MM.1S (cell line): Measurements from ENCODE around the gene WDFY4.

Experiments
- DNase-seq: peaks from one replicate; pipeline ENCODE4 v3.0.0-alpha.2; 2015
- H2AFZ ChIP-seq: fragments of 300-600 bp; sonication (generic); 2 replicates; pipeline ENCODE4 v1.6.0; 2016; ENCODE audit warnings: antibody characterized with exemption, low read length
- H3F3A ChIP-seq: fragments of 300-600 bp; sonication (generic); 2 replicates; pipeline ENCODE4 v1.6.1; 2016; ENCODE audit warnings: mild to moderate bottlenecking, antibody characterized with exemption, low read length, moderate library complexity, mixed read lengths; ENCODE audit not compliant: insufficient read depth
- H3K27ac ChIP-seq: fragments of 300-600 bp; sonication (generic); 2 replicates; pipeline ENCODE4 v1.5.1; 2016; ENCODE audit warnings: mild to moderate bottlenecking, low read length
- H3K27me3 ChIP-seq: fragments of 300-600 bp; sonication (generic); replicated peaks from 2 replicates; pipeline ENCODE4 v1.6.0; 2016; ENCODE audit warnings: low read length; ENCODE audit not compliant: insufficient read depth
- H3K36me3 ChIP-seq: fragments of 300-600 bp; sonication (generic); replicated peaks from 2 replicates; pipeline ENCODE4 v1.6.1; 2016; ENCODE audit warnings: mild to moderate bottlenecking, low read length, mixed read lengths; ENCODE audit not compliant: insufficient read depth
- H3K4me1 ChIP-seq: fragments of 300-600 bp; sonication (generic); 2 replicates; pipeline ENCODE4 v1.6.1; 2016; ENCODE audit warnings: low read length, mixed read lengths
- H3K4me2 ChIP-seq: fragments of 300-600 bp; sonication (generic); 2 replicates; pipeline ENCODE4 v1.6.0; 2016; ENCODE audit warnings: low read depth, low read length
- H3K4me3 ChIP-seq: fragments of 300-600 bp; sonication (generic); 2 replicates; pipeline ENCODE4 v1.5.1; 2016; ENCODE audit warnings: low read length, mixed read lengths
- H3K79me2 ChIP-seq: fragments of 300-600 bp; sonication (generic); 2 replicates; pipeline ENCODE4 v1.6.1; 2016; ENCODE audit warnings: mixed run types, low read length, mixed read lengths
- H3K9ac ChIP-seq: fragments of 300-600 bp; sonication (generic); 2 replicates; pipeline ENCODE4 v1.6.1; 2016; ENCODE audit warnings: low read length, mixed read lengths
- H3K9me2 ChIP-seq: fragments of 300-600 bp; sonication (generic); replicated peaks from 2 replicates; pipeline ENCODE4 v1.6.1; 2016; ENCODE audit warnings: mild to moderate bottlenecking, low read length, mixed read lengths; ENCODE audit not compliant: insufficient read depth
- H3K9me3 ChIP-seq: fragments of 300-600 bp; sonication (generic); replicated peaks from 2 replicates; pipeline ENCODE4 v1.6.1; 2016; ENCODE audit warnings: mild to moderate bottlenecking, low read length, mixed read lengths; ENCODE audit not compliant: insufficient read depth
- H4K20me1 ChIP-seq: fragments of 300-600 bp; sonication (generic); 2 replicates; pipeline ENCODE4 v1.6.1; 2016; ENCODE audit warnings: mild to moderate bottlenecking, low read length, moderate library complexity, mixed read lengths; ENCODE audit not compliant: insufficient read depth
- CTCF ChIP-seq: fragments of 300-600 bp; sonication (generic); IDR thresholded peaks from 2 replicates; pipeline ENCODE4 v1.5.1; 2016; ENCODE audit warnings: antibody characterized with exemption, low read length, mixed read lengths
- EZH2 ChIP-seq: fragments of 300-600 bp; sonication (generic); optimal IDR thresholded peaks from 2 replicates; pipeline ENCODE3; 2017; ENCODE audit warnings: low read depth, mild to moderate bottlenecking, antibody characterized with exemption, low read length, mixed read lengths
- EZH2phosphoT487 ChIP-seq: fragments of 300-600 bp; sonication (generic); IDR thresholded peaks from 2 replicates; pipeline ENCODE4 v1.6.1; 2018; ENCODE audit warnings: antibody characterized with exemption, low read length

The WDFY4 gene

GRCh38 chr10:48983648-48984351 lies 299.1 kb downstream of the WDFY4 start:
- TF ChIP-seq EZH2 (no peak), EZH2phosphoT487 (no peak), CTCF (no peak)
- H3K4me3 ChIP-seq, result no peak overlapping the region
- no peaks in the 10 kb centered on the region for H3K79me2 ChIP-seq
- H3K9ac ChIP-seq, result no peak overlapping the region
- no peak overlapping the region for H3K27ac ChIP-seq
- H3K4me1 ChIP-seq, result no peaks in the 10 kb centered on the region
- H3K4me2 ChIP-seq, result no peak overlapping the region
- H3F3A ChIP-seq, result no peaks in the 10 kb centered on the region
- no peaks in the 10 kb centered on the region for H3K9me2 ChIP-seq
- no peak overlapping the region; the same call in 1 of the 2 replicates for H2AFZ ChIP-seq
- no peaks in the 10 kb centered on the region for H3K9me3 ChIP-seq
- H3K36me3 ChIP-seq, result no peaks in the 10 kb centered on the region
- no peak for DNase-seq
- H3K27me3 ChIP-seq, result no peaks in the 10 kb centered on the region
- no peaks in the 10 kb centered on the region for H4K20me1 ChIP-seq

- TF ChIP-seq CTCF, result no peak
- DNase-seq, result no peak
- Histone ChIP-seq H3K4me3 (no peak overlapping the region), H3K9ac (no peak overlapping the region), H3K27ac (no peak overlapping the region), H3K36me3 (no peaks in the 10 kb centered on the region), H2AFZ (no peak overlapping the region), H3K9me3 (no peaks in the 10 kb centered on the region), H3K9me2 (no peaks in the 10 kb centered on the region), H3F3A (no peaks in the 10 kb centered on the region), H4K20me1 (no peaks in the 10 kb centered on the region), H3K79me2 (no peaks in the 10 kb centered on the region), H3K27me3 (no peaks in the 10 kb centered on the region), H3K4me1 (no peaks in the 10 kb centered on the region), H3K4me2 (no peak overlapping the region)
Observed at GRCh38 chr10:48985621-48986158, 301.0 kb downstream of the WDFY4 start.

GRCh38 chr10:48990226-48990625 lies 305.6 kb downstream of the WDFY4 start:
- no peak overlapping the region for H3K27ac ChIP-seq
- H3K9ac ChIP-seq, result no peak overlapping the region
- H3K9me2 ChIP-seq, result no peaks in the 10 kb centered on the region
- H3K27me3 ChIP-seq, result no peaks in the 10 kb centered on the region
- H3K4me2 ChIP-seq, result no peak overlapping the region
- TF ChIP-seq EZH2phosphoT487 (no peak), EZH2 (no peak), CTCF (no peak)
- H4K20me1 ChIP-seq, result no peaks in the 10 kb centered on the region
- no peaks in the 10 kb centered on the region for H3K36me3 ChIP-seq
- H3K4me3 ChIP-seq, result no peak overlapping the region
- H3F3A ChIP-seq, result no peaks in the 10 kb centered on the region
- no peaks in the 10 kb centered on the region for H3K4me1 ChIP-seq
- H3K79me2 ChIP-seq, result no peaks in the 10 kb centered on the region
- H3K9me3 ChIP-seq, result no peaks in the 10 kb centered on the region
- no peak for DNase-seq
- H2AFZ ChIP-seq, result no peak overlapping the region
